ENCODE data around the gene SYNCRIP. TPM values are rescaled to one million over a fixed set of nuclear protein-coding genes. Genes with fewer than 3 reads are reported as not detected.

The SYNCRIP gene
- total RNA-seq, 1 donor from 2014 or later, result 122 TPM

DNA sequence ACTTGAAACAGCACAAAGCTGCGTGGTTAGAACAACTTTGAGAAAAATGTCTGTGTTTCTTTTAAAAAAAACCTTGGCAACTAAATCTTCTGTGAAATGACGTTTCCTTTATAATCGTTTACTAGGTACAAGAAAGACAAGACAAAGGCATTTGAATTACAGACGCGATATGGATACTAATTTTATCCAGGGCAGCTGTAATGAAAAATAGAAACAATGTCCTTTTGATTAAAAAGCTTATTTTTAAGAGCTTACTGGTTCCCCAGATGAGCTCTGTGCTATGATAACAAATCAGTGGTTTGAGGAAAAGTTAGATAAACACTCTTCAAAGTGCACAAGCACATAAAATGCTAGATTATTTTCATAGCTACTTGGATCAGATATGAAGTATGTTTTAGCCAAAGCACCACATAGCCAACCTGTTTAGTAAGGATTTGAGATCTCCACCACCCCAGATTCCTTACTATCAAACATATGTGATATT lies 1.6 kb upstream of the SYNCRIP start:
- TF ChIP-seq, protein P1, sequence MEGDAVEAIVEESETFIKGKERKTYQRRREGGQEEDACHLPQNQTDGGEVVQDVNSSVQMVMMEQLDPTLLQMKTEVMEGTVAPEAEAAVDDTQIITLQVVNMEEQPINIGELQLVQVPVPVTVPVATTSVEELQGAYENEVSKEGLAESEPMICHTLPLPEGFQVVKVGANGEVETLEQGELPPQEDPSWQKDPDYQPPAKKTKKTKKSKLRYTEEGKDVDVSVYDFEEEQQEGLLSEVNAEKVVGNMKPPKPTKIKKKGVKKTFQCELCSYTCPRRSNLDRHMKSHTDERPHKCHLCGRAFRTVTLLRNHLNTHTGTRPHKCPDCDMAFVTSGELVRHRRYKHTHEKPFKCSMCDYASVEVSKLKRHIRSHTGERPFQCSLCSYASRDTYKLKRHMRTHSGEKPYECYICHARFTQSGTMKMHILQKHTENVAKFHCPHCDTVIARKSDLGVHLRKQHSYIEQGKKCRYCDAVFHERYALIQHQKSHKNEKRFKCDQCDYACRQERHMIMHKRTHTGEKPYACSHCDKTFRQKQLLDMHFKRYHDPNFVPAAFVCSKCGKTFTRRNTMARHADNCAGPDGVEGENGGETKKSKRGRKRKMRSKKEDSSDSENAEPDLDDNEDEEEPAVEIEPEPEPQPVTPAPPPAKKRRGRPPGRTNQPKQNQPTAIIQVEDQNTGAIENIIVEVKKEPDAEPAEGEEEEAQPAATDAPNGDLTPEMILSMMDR (IDR thresholded peaks at IDR 0.05), result no peak
- Mint-ChIP-seq H3K4me3 (peak overlapping the region; percentile 89), H3K36me3 (ENCODE audit: low read depth) (peaks cover 36% of the 10 kb centered on the region), H3K4me1 (peaks cover 37% of the 10 kb centered on the region), H3K27me3 (no peaks in the 10 kb centered on the region), H3K9me3 (no peaks in the 10 kb centered on the region), H3K27ac (peak overlapping the region; percentile 92)
- CTCF ChIA-PET, result interaction anchor here (2.0 to 4.9 kb wide), 2 partner anchors 25 to 33 kb away, joined by 8 to 32 read pairs; no protein-coding TSS in a partner anchor
- DNase-seq (no peak), ATAC-seq (ENCODE audit: low read depth) (no peak)
- POLR2A ChIA-PET, result interaction anchor here (0.6 to 9.6 kb wide), 11 partner anchors 12 to 194 kb away, joined by 3 to 845 read pairs (median 9); partner anchors contain the start of genes NT5E and SNX14
- intact Hi-C loops (cut with micrococcal nuclease), result loop anchor here (1.0 to 10.0 kb wide), 2 partner anchors 25 to 280 kb away; no protein-coding TSS in a partner anchor

GRCh38 chr6:85643537-85644278 lies 1.0 kb upstream of the SYNCRIP start:
- H3K36me3 Mint-ChIP-seq (ENCODE audit: low read depth), result peaks cover 42% of the 10 kb centered on the region
- H3K27me3 Mint-ChIP-seq, result no peaks in the 10 kb centered on the region
- H3K4me1 Mint-ChIP-seq, result peaks cover 42% of the 10 kb centered on the region
- TF ChIP-seq, protein P1 (IDR thresholded peaks at IDR 0.05), result no peak
- peak overlapping the region; percentile 99 for H3K27ac Mint-ChIP-seq
- ATAC-seq (ENCODE audit: low read depth) (peak; percentile 16), DNase-seq (peak; percentile 75)
- peak overlapping the region; percentile 98 for H3K4me3 Mint-ChIP-seq
- H3K9me3 Mint-ChIP-seq, result no peaks in the 10 kb centered on the region
- ChIA-PET POLR2A (interaction anchor here (0.6 to 9.6 kb wide), 19 partner anchors 9 to 1416 kb away, joined by 3 to 845 read pairs (median 4); partner anchors contain the start of genes CEP162, NT5E and SNX14), CTCF (interaction anchor here (2.0 to 4.9 kb wide), 2 partner anchors 26 to 34 kb away, joined by 8 to 32 read pairs; no protein-coding TSS in a partner anchor)
- intact Hi-C loops (cut with micrococcal nuclease), result loop anchor here (1.0 to 10.0 kb wide), 5 partner anchors 26 to 1512 kb away; partner anchors contain the start of genes SNX14 and ZNF292

DNA sequence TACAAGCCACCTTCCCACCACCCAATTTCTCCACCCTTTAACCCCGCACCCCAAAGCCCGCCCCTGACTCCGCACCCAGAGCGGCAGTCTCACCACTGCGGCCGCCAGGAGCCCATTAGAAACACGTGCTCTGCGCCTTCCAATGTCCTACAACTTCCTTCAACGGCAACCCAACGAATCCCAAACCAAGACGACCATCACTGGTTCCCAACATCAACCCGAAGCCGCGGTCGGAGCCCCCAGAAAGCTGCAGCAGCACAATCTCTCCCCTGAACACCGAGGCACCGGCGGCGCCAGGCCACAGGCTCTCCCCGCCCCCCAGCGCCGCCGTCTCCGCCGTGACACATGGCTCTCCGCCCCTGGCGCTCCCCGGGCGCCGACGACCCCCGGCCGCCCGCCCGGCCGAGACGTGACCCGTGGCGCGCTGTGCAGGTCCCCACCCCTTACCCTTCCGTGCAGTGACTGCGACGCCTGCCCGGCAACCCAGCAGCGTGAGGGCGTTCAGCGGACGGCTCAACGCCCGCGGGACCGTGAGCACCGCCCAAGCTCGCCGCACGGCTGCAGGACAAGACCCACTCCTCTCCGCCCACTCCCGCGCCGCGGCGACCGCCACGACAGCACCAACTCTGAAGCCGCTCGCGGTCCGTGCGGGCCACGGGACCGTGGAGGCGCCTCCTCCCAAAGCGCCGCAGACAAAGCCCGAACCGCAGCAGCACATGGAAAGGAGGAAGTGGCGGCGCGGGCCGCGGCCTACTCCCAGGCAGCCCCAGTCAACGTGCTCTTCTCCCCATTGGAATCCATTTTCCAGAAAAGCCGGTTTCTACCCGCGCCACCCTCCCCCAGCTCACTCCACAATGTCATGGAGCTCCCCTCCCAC lies 551 bp downstream of the SYNCRIP start:
- Mint-ChIP-seq H3K36me3 (ENCODE audit: low read depth) (peaks cover 55% of the 10 kb centered on the region), H3K4me3 (peak overlapping the region; percentile 98), H3K4me1 (peaks cover 54% of the 10 kb centered on the region), H3K27ac (peak overlapping the region; percentile 99), H3K27me3 (no peaks in the 10 kb centered on the region), H3K9me3 (no peaks in the 10 kb centered on the region)
- DNase-seq (peak; percentile 61), ATAC-seq (ENCODE audit: low read depth) (peak; percentile 1)
- TF ChIP-seq, protein P1 (IDR thresholded peaks at IDR 0.05), result no peak
- ChIA-PET CTCF (interaction anchor here (4.9 kb wide), 1 partner anchor 35 kb away, joined by 32 read pairs; no protein-coding TSS in a partner anchor), POLR2A (interaction anchor here (0.8 to 9.6 kb wide), 19 partner anchors 10 to 1783 kb away, joined by 3 to 845 read pairs (median 4); partner anchors contain the start of genes CEP162, NT5E and SNX14)
- intact Hi-C loops (cut with micrococcal nuclease), result loop anchor here (1.0 to 10.0 kb wide), 3 partner anchors 29 to 283 kb away; partner anchors contain the start of gene NT5E

DNA sequence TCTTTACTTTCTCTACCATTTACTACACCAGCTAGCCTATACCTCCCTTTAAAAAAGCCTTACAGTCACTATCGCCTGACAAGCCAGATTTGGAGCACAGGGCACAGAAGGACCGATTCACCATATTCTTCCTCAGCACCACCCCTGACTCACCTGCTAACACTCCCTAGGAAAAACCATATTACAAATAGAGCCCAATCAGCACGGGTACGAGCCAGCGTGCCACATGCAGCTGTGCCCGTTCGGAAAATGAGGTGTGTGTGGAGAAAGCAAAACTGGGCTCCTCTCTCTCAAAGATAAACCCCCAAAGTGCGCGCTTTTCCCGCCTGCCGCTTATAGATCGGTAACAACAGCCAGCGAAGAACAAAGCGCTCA lies 1.2 kb downstream of the SYNCRIP start:
- no peaks in the 10 kb centered on the region for H3K9me3 Mint-ChIP-seq
- peak overlapping the region; percentile 98 for H3K4me3 Mint-ChIP-seq
- intact Hi-C loops (cut with micrococcal nuclease), result loop anchor here (2.0 to 10.0 kb wide), 2 partner anchors 29 to 283 kb away; no protein-coding TSS in a partner anchor
- ChIA-PET POLR2A (interaction anchor here (4.2 to 9.6 kb wide), 4 partner anchors 29 to 191 kb away, joined by 27 to 845 read pairs (median 152); partner anchors contain the start of genes NT5E and SNX14), CTCF (interaction anchor here (4.9 kb wide), 1 partner anchor 36 kb away, joined by 32 read pairs; no protein-coding TSS in a partner anchor)
- TF ChIP-seq, protein P1 (IDR thresholded peaks at IDR 0.05), result no peak
- no peak for DNase-seq
- no peaks in the 10 kb centered on the region for H3K27me3 Mint-ChIP-seq
- ATAC-seq (ENCODE audit: low read depth), result no peak
- H3K36me3 Mint-ChIP-seq (ENCODE audit: low read depth), result peaks cover 61% of the 10 kb centered on the region
- peak overlapping the region; percentile 86 for H3K27ac Mint-ChIP-seq
- peaks cover 54% of the 10 kb centered on the region for H3K4me1 Mint-ChIP-seq

Measured in activated B cell treated with CpG ODN at 0.5 μM for 24 hours (primary cell).